SKM-1 (cell line): ENCODE measurements around the gene HOXD1.

Experiments used
- DNase-seq: peaks from one replicate; lab custom pipeline; 2025; ENCODE audit not compliant: unreplicated experiment; lab: John Stamatoyannopoulos, UW

Gene HOXD1

DNA sequence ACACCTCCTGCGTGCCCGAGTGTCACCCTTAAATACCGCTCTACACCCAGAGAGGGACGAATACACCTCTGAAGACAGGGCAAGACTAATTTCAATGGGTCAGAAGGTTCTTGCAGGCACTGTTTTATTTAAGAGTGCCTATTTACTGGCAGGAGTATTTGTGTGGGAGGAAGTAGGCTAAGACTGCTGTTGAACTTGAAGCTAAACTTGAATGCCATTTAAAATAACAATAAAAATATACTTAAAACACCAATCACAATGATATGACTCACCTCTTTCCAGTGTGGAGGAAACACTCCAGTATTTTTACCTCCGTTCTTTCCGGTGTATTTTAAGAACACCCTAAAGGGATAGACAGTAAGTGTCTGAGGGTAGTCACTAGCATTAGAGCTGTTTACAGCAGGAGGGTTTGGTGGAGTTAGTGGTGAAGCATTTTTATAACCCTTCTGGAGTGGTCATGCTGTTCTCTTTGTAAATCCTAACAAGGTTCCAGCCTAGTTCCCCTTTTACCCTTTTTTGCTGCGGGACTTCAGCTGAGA, 9.6 kb upstream of the HOXD1 start:
- no peak for DNase-seq

DNA sequence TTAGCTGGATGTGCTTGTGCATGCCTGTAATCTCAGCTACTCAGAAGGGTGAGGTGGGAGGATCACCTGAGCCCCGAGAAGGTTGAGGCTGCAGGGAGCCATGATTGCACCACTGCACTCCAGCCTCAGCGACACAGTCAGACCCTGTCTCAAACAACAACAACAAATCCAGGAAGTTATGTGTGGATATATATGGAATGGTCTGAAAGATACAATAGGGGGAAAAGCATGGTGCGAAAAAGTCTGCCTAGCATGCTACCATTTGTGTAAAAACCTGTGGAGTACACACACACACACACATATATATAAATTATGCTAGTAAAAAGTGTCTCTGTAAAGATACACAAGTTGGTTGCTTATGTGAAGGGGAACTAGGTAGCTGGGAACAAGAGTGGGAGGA, 6.9 kb upstream of the HOXD1 start:
- DNase-seq: no peak

DNA sequence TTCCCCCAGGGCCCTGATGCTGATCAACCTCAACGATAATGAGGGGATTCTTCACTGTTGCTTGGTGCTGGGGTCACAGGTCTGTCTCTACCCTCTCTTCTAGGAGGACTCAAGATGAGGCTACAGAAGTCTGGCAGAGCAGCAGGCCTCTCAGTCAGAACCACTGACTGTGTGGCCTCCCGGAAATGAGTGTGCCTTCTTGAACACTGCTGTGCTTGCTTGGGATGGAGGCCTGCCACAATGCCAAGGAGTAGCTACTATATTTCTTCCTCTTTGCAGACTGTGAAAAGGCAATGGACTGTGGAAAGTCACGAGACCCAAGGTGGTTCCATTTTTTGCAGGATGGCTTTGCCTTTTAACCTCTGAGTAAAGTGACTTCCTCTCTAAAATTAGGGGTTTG, 5.8 kb upstream of the HOXD1 start:
- DNase-seq: no peak

DNA sequence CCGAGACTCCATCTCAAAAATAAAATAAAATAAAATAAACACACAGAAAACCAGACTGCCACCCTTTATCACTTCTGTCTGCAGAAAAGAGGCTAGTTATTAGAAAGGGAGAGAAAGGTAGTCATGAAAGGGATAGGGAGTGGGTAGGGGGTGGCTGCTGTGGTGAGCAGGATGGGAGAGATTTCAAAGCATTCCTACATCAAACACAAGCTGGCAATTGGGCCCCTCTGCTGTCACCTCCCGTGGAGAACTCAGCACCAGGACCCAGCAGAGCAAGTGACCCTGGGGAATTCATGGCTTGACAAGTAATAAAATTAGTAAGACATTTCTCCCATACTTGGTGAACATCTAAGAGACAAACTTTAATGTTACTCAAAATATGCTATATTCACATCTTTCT, 3.7 kb upstream of the HOXD1 start:
- DNase-seq: no peak

DNA sequence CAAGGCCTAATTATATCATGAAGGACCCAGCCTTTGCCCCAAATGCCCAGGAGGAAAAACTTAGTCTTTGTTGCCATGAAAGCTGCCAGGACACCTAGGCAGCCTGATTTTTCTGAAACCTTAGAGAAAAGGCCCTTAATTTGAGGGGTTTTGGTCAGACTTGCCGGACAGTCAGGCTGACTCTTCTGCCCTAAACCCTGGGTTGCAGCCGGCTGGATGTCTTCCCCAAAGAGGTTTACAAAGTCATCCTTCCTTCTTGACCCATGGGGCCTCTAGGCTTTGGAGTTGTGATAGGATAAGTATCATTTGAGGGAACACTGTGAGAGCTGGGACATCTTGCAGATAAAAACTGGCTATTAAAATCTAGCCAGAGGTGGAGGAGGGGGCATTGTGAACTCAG, 2.4 kb upstream of the HOXD1 start:
- DNase-seq: no peak

DNA sequence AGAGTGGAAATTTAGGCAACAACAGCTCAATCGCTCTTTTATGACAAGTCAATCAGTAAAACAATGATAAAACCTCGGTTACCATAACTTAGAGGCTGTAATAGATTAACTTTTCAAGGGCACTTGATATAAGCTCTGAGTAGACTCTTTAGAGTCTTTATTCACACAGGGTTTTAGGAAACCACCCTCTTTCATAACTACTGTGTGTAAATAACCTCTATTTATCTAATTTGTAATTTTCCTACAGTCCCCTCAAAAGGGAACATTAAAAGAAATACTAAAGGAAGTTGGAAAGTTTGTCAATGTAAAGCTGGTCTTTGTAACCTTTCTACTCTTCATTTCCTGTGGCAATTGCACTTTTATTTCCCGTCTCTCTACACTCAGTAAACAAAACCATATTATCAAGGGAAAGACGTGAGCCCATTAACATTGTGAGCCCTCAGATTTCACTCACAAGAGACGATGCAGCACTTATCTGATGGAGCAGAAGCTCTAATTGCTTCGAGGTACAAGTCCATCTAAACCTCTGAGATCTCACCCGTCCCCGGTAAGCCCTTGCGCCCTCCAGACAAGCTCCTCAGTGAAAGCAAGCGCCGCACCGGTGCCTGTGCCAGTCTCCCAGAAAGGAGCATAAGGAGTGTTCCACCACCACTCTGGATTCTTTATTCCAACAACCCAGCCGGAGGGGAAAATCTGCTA, 1.1 kb upstream of the HOXD1 start:
- DNase-seq: no peak

DNA sequence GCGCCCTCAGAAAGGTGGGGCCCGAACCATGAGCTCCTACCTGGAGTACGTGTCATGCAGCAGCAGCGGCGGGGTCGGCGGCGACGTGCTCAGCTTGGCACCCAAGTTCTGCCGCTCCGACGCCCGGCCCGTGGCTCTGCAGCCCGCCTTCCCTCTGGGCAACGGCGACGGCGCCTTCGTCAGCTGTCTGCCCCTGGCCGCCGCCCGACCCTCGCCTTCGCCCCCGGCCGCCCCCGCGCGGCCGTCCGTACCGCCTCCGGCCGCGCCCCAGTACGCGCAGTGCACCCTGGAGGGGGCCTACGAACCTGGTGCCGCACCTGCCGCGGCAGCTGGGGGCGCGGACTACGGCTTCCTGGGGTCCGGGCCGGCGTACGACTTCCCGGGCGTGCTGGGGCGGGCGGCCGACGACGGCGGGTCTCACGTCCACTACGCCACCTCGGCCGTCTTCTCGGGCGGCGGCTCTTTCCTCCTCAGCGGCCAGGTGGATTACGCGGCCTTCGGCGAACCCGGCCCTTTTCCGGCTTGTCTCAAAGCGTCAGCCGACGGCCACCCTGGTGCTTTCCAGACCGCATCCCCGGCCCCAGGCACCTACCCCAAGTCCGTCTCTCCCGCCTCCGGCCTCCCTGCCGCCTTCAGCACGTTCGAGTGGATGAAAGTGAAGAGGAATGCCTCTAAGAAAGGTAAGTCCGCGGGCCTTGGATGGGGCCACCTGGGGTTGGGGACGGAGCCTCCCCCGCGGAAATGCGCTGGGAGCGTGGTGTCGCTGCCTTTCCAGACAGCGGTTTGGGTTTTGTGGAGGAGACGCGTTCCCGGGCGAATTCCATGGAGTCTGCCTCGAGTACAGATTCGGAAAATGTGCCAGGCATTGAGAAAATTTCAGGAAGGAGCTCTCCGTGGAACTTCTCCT, 559 bp downstream of the HOXD1 start:
- no peak for DNase-seq

DNA sequence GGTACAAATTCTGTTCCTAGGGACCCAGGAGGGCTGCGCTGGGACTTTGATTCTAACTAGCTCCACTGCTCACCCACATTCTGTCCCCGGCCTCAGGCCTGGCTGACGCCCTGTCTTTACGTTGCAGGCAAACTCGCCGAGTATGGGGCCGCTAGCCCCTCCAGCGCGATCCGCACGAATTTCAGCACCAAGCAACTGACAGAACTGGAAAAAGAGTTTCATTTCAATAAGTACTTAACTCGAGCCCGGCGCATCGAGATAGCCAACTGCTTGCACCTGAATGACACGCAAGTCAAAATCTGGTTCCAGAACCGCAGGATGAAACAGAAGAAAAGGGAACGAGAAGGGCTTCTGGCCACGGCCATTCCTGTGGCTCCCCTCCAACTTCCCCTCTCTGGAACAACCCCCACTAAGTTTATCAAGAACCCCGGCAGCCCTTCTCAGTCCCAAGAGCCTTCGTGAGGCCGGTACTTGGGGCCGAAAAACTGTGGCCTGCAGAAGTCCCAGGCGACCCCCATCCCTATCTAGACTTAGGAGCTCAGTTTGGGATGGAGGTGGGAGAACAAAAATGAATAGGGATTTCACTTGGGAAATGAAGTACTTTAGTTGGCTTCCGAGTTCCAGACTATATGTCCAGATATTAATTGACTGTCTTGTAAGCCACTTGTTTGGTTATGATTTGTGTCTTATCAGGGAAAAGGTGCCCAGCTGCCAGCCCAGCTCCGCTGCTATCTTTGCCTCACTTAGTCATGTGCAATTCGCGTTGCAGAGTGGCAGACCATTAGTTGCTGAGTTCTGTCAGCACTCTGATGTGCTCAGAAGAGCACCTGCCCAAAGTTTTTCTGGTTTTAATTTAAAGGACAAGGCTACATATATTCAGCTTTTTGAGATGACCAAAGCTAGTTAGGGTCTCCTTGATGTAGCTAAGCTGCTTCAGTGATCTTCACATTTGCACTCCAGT, 1.5 kb downstream of the HOXD1 start:
- DNase-seq: no peak

DNA sequence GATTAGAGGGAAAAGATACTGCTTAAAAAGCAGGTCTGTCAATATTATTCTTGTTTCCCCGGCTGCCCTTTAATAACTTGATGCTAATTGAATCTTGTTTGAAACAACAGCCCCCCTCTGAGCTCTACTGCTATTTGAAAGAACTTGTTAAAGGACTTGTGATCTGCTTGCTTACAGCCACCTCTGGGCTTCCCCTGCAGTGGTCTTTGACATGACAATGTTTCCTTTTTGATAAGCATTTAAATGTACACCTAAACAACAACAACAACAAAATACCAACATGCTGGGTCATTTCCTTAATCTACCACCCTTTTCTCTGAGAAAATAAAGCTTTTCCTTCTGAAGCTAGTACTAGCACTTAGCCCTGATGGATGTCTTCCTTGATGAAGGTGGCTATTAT, 3.9 kb downstream of the HOXD1 start:
- DNase-seq: no peak

DNA sequence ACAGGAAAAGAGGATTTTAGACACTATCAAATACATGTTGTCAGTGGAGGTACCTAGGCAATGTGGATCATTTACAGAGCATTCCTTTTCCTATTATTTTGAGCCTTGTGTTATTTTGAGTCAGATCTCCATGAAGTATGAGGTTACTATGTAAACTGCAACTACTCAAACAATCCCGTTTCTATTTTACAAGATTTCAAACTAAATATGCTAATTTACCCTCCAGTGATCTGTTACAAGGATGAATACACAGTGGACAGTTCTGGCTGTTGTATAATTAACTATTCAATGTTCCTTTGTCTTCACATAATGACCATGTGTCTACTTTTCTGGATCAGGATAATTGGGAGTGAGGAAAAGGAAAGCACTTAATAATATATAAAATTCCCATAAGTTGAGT, 4.6 kb downstream of the HOXD1 start:
- DNase-seq: no peak

DNA sequence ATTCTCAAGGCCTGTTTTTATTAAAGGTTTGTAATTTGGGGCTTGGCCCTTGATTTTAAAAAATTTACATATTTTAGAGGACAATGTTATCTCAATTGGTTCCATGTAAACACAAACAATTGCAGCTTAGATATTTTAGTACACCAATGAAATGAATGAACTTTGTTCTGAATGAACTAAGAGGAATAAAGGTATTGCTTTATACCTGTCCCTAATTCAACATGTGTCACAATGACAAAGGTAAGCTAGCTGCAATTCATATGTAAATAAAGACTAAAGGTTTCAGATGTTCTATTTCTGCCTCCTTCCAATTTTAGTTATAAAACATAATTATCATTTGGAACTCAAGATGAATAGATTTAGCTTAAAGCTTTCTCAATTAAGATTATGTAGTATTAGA, 11.4 kb downstream of the HOXD1 start:
- no peak for DNase-seq

DNA sequence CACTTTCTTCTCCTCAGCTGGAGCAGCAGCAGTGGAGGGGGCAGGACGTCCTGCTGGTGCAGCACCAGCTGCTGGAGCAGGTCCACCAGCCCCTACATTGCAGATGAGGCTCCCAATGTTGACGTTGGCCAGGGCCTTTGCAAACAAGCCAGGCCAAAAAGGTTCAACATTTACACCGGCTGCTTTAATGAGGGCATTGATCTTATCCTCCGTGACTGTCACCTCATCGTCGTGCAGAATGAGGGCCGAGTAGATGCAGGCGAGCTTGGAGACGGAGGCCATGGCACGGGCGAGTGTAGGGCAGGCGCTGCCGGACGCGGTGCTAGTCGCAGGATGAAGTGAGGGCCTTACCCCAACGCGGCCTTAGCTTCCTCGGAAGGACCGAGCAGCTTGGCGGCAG, 12.5 kb downstream of the HOXD1 start:
- DNase-seq: no peak

DNA sequence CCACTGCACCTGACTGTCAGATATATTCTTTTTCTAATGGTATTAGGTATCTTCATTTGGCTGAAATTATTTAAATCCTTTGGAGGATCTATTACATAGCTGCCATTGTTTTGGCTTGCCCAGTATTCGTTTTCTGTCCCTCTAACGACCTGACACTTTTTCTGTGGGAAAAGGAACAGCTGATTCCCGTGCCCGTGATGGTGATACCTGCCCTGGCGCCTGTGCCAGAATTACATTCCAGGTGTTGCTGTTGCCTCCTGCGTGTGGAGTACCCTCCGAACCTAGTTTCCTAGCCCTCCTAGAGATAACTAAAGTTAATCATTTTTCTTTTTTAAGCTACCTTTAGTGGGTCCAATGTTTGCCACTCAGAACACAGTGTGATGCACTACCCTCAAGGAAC, 14.0 kb downstream of the HOXD1 start:
- DNase-seq: no peak

DNA sequence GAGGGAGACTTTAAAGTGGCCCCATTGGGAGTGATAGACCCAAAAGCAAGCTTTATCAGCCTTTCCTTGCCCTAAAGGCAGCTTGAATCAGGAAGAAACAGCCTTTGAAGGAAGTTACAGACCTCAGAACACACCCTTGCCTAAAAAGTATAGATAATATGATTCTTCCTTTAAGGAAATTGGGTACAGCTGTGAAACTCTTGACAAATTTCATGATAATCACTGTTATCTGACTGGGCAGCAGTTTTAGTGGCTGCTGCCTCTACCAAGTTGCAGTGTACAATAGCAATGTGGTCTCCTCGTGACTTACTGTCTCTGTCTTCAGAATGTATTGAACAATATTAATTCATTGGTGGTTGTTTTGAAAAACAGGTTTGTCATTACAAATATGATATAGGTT, 16.7 kb downstream of the HOXD1 start:
- DNase-seq: no peak

DNA sequence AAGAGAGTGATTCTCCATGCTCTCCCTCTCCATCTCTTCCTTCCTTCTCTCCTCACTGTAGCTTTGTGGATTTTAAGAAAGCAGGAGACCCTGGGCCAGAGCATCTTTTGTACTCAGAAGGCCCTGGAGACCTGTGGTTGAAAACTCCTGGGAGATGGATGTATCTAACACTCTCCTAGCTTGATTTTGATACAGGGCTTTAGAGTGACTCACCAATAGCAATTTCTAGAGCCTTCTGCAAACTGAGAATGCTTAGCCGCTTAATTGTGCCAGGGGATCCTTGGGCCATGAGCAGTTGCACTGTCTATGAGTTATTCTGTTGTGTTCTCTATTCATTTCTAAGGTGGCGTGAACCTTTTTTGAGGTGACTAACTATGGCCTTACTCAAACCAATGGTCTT, 17.7 kb downstream of the HOXD1 start:
- no peak for DNase-seq

DNA sequence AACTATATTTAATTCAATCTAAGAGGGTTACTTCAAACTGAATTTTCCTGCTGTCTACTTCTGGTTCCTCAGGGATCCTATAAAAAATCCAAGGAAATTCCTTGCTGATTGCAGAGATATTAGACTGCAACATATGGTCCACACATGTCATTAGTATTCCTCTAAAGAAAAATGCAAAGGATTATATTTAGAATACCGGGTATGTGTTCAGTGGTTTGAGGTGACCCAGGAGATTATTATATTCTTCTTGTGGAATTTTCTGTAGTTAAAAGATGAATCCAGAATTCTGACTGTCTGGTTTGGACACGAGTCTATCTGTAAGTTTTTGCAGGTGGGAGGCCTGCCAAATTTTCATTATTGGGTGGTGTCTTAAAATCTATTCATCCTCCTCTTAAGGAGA, 18.2 kb downstream of the HOXD1 start:
- DNase-seq: no peak

DNA sequence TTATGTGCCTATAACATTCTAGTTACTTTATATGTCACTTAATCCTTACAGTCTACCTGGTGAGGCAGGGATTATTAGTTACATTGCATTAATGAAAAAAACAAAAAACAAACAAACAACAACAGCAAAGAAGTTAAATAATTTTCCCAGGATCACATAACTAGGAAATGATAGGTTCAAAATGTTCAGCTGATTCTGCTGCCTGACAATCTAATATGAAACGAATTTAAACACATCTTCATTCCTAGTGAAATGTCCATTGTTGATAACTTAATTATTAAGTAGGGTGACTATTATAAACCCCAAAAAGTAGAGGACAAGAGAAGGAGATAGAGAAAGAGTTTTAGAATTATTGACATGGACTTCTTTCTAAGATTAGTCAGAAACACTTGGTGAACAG, 22.6 kb downstream of the HOXD1 start:
- no peak for DNase-seq

DNA sequence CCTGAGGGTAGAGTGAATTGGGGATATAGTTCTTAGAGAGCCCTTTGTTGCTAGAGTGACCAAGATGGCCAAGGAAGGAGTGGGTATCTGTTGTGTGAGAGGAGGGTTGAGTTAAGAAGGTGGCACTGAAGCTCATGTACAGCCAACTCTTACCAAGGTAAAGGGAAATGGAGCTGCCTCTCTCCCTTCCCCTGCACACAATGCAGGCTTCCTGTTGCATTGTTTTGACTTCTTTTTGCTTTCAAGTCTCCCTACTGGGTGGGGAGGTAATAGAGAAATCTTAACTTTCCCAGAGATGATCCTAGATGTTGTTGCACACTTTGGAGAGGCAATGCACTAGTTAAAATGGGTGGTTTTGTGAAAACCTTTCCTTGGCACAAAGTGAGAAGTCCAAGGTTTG, 23.8 kb downstream of the HOXD1 start:
- DNase-seq: no peak

DNA sequence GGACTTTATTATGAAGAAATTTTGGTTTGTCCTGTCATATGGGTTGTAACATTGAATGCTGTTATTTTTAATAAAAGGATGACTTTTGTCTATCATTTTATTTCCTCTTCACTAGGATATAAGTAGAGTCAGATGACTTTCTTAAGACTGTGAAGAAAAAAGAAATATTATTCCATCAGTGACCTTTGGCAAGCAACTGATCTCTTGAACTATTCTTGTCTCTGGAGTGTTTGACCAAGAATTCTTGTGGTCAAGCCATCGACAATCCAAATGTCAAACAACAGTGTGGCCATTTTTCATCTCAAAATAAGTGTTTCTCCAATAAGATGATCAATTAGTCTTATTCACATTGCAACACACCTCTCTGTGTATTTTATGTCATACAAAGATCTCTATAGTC, 24.9 kb downstream of the HOXD1 start:
- no peak for DNase-seq

DNA sequence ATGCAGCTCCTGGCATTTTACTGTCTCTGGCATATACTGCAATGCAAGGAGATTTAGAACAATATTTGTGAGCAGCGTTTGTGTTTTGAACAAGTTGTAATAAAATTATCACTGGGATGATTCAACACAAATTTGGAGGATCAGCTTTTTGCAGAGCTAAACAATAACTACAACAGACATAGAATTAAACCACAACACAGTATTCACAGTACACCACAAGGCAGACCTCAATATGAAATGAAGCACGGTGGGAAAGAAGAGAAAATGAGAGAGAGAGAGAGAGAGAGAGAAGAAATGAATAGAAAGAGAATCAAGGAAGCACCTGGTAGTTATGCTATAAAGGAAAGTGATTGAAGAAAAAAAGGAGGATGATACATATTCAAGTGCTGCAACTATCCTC, 39.4 kb downstream of the HOXD1 start:
- DNase-seq: no peak

DNA sequence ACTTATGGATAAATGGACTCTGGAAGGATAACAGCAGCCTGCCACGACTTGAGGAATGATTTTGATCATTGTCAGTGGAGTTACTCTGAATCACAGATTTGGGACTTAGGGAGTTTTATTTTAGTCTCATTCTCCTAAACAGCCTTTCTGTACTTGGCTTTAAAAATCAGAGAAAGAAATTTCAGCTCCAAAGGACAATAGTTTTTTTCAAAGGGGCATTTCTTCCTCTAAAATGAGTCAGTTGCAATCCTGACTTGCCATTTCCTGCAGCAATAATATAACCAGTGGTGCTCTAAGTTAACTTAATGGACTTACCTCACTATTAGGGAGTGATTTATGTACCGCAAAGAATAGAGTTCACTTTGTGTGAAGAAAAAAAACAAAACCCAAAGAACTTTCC, 45.7 kb downstream of the HOXD1 start:
- no peak for DNase-seq
